Peyer's patch (tissue), 4 donors: ENCODE results near the gene NKTR. TPM values are rescaled to one million over a fixed set of nuclear protein-coding genes. Genes with fewer than 3 reads are reported as not detected.

ENCODE experiments used
- DNase-seq, 3 donors: peaks; one replicate each; pipeline ENCODE4 v3.0.0-alpha.2; 2017 to 2019
- H3K27ac ChIP-seq, 4 donors: fragments of 200-600 bp; sonication (generic); one replicate each; pipeline ENCODE4 v1.5.1; 2016 to 2019
- H3K27me3 ChIP-seq, 2 donors: fragments of 200-600 bp; sonication (generic); one replicate each; pipeline ENCODE4 v1.5.1; 2019
- H3K36me3 ChIP-seq, 3 donors: fragments of 200-600 bp; sonication (generic); one replicate each; pipeline ENCODE4 v1.5.1; 2016 to 2019
- H3K4me1 ChIP-seq, 4 donors: fragments of 200-600 bp; sonication (generic); one replicate each; pipeline ENCODE4 v1.5.1; 2016 to 2019
- H3K4me3 ChIP-seq, 4 donors: fragments of 200-600 bp; sonication (generic); 1 replicate in 3 of 4; 2 replicates in 1 of 4; pipeline ENCODE4 v1.5.1; 2016 to 2019; ENCODE audit warnings: mild to moderate bottlenecking in 1 of 4
- H3K9me3 ChIP-seq, 4 donors: fragments of 200-600 bp; sonication (generic); one replicate each; pipeline ENCODE4 v1.5.1; 2016 to 2019; ENCODE audit warnings: mild to moderate bottlenecking in 1 of 4
- POLR2A ChIP-seq, 2 donors: fragments of 450-650 bp; IDR thresholded peaks; one replicate each; pipeline ENCODE4 v1.5.1; 2017; ENCODE audit warnings: antibody characterized with exemption in 2 of 2, mild to moderate bottlenecking in 2 of 2, moderate library complexity in 2 of 2
- total RNA-seq, 4 donors: library from RNA; depleted of rRNA; stranded (reverse); fragments of >200 nt; gene quantifications; one replicate each; pipeline ENCODE4 v1.1.0, GENCODE V29; 2016
- TF ChIP-seq, protein P1 (sequence below), 6 experiments: fragments of 450-650 bp in 4 of 6; fragments of 200-600 bp in 2 of 6; sonication (generic) in 1 of 6; IDR thresholded peaks; one replicate each; pipeline ENCODE4 v1.5.1; 2017 to 2019; ENCODE audit warnings: antibody characterized with exemption in 6 of 6, mild to moderate bottlenecking in 3 of 6, moderate library complexity in 1 of 6

Gene NKTR
- total RNA-seq, 4 donors from 2014 or later: 118 to 386 (median 187) TPM

DNA sequence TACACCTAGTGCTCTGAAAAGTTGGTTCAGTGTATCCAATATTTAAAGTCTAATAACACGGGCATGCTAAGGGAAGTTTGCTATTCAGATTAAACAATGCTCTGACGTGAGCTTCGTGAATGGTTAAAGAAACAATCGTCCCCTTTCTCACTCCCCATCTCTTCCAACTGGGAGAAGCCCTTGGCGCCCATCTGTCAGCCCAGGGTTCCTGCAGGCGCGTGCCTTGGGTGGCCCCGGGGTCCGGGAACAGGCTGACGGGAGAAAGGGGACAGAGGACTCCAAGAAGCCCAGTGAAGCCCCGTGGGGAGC is 19.1 kb upstream of the NKTR start:
- Histone ChIP-seq H3K36me3 (no peaks in the 10 kb centered on the region), H3K27ac (peak overlapping the region; percentile 87 to 97 (median 91)), H3K27me3 (no peaks in the 10 kb centered on the region), H3K4me3 (peak overlapping the region; percentile 72 to 94 (median 78)), H3K4me1 (peaks cover 0 to 22% (median 6%) of the 10 kb centered on the region in 4 donors), H3K9me3 (no peaks in the 10 kb centered on the region)
- no peak for TF ChIP-seq POLR2A (IDR thresholded peaks at IDR 0.05)
- TF ChIP-seq, protein P1, sequence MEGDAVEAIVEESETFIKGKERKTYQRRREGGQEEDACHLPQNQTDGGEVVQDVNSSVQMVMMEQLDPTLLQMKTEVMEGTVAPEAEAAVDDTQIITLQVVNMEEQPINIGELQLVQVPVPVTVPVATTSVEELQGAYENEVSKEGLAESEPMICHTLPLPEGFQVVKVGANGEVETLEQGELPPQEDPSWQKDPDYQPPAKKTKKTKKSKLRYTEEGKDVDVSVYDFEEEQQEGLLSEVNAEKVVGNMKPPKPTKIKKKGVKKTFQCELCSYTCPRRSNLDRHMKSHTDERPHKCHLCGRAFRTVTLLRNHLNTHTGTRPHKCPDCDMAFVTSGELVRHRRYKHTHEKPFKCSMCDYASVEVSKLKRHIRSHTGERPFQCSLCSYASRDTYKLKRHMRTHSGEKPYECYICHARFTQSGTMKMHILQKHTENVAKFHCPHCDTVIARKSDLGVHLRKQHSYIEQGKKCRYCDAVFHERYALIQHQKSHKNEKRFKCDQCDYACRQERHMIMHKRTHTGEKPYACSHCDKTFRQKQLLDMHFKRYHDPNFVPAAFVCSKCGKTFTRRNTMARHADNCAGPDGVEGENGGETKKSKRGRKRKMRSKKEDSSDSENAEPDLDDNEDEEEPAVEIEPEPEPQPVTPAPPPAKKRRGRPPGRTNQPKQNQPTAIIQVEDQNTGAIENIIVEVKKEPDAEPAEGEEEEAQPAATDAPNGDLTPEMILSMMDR (IDR thresholded peaks at IDR 0.05): no peak
- no peak for DNase-seq

DNA sequence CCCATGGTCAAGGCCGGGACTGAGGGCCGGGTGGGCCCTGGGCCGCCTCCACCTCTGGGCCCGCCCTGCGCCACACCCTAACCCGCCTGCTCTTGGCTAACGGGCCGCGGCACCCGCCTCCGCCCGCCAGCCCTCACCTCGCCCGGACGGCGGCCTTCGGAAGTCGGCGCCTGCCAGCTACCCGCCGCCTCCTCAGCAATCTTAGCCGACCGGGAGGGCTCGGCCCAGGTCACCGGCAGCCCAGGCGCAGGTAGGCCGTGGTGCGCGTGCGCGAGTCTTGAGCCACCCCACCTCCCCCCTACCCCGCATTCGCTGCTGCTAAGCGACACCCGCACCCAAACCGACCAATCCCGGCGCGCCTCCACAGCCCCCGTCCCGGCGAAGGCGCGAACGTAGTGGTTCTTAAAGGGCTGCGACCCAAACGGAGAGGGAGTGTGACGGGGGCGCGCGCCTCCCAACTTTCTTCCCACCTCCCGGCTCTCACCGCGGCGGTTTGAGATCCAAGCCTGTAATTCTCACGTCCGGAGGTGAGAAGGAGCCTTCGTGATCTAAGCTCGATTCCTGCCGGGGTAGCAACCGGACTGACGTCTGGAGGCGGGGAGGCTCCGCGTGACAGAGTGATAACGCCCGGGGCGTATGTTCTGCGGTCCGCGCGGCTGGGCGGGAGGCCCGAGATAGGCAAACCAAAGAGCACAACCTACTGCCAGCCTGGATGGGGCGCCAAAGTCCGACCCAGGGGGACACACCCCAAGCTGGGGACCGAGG is 18.6 kb upstream of the NKTR start, which contains the start of gene SEC22C:
Gene SEC22C (minus strand): TSS at position 259 of the 765 bp plus-strand sequence. CDS start 12,921 bp downstream, outside the sequence.
- Histone ChIP-seq H3K27me3 (no peaks in the 10 kb centered on the region), H3K27ac (peak within 1 kb of the TSS; percentile 87 to 97 (median 91)), H3K36me3 (no peaks in the 10 kb centered on the region), H3K4me3 (peak within 1 kb of the TSS; percentile 72 to 94 (median 78)), H3K9me3 (no peaks in the 10 kb centered on the region), H3K4me1 (peaks cover 0 to 22% (median 6%) of the 10 kb centered on the region in 4 donors)
- peak; percentile 96 to 98 (median 96) for DNase-seq
- TF ChIP-seq, protein P1 (IDR thresholded peaks at IDR 0.05): peak in 5 of 6 experiments; percentile 2 to 39 (median 26)
- peak; percentile 57 to 82 for TF ChIP-seq POLR2A (IDR thresholded peaks at IDR 0.05)

DNA sequence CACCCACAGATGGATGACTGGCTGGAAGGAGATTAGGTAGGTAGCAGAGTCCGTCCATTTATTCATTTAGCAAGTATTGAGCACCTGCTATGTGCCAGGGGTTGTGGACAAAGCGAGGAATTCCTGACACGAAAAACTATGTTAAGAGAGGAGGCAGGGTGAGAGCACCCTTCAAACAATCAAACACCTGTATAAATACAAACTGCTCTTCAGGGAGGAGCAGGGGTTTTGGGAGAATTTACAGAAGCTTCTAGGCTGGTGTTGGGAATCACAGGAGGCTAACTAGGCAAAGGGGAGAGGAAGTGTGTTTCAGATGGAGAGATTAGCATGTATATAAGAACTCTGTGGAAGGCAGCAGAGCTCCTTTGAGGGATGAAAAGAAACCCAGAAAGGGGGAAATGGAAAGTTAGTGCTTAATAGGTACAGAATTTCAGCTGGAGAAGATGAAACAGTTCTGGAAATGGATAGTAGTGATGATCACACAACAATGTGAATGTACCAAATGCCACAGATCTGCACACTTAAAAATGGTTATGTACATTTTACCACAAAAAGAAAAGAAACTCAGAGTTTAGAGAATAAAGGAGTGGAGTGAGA is 17.9 kb upstream of the NKTR start:
- Histone ChIP-seq H3K27ac (peak overlapping the region; percentile 87 to 97 (median 91)), H3K27me3 (no peaks in the 10 kb centered on the region), H3K4me3 (peak overlapping the region; percentile 72 to 94 (median 78)), H3K36me3 (no peaks in the 10 kb centered on the region), H3K9me3 (no peaks in the 10 kb centered on the region), H3K4me1 (peaks cover 0 to 22% (median 6%) of the 10 kb centered on the region in 4 donors)
- DNase-seq: no peak
- TF ChIP-seq, protein P1 (IDR thresholded peaks at IDR 0.05): peak in 2 of 6 experiments; percentile 1 to 34
- no peak for TF ChIP-seq POLR2A (IDR thresholded peaks at IDR 0.05)

DNA sequence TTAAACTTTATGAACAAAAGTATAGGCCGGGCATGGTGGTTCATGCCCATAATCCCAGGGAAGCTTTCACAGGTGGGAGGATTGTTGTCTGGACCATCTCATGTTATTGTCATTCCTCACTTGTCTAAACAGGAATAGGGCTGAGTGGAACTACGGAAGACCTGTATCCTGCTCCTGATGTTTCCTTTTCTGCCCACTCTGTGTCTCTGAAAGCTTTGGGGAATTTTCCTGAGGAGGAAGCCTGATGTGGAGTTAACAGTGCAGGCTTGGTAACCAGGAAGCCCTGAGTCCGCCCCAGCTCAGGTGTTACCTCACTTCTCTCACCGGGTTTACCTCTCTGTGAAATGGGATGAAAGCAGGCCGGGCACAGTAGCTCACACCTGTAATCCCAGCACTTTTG is 11.9 kb upstream of the NKTR start:
- DNase-seq: no peak
- TF ChIP-seq, protein P1 (IDR thresholded peaks at IDR 0.05): no peak
- TF ChIP-seq POLR2A (IDR thresholded peaks at IDR 0.05): no peak
- H3K27ac ChIP-seq: no peak overlapping the region
- no peaks in the 10 kb centered on the region for H3K9me3 ChIP-seq
- H3K36me3 ChIP-seq: peaks cover 0 to 6% (median 0%) of the 10 kb centered on the region in 3 donors
- H3K4me3 ChIP-seq: no peak overlapping the region
- H3K4me1 ChIP-seq: peaks cover 0 to 20% (median 11%) of the 10 kb centered on the region in 4 donors
- H3K27me3 ChIP-seq: no peaks in the 10 kb centered on the region

DNA sequence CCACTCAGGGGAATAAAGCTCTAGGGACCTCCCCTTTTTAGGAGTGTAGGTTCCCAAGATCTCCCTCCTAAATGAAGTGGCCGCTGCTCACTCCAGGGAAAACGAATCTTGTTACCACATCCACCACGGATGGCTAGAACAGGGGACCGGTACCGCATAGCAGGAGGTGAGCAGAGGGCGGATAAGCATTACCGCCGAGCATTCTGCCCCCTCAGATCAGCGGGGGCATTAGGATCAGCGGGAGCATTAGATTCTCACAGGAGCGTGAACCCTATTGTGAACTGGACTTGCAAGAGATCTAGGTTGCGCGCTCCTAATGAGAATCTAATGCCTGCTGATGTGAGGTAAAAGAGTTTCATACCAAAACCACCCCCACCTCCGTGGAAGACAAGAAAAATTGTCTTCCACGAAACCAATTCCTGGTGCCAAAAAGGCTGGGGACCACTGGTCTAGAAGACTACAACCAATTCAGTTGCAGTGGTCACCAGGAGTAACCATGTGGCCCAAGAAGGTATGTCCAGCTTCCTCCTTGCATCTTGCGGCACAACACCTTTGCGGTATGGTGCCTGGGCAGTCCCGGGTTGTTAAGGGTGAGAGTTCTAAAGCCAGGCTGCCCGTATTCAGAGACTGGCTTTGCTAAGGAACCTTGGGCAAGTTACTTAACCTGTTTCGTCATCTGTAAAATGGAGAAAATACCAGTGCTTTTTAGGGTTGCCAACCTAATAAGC is 10.9 kb upstream of the NKTR start:
- no peak for TF ChIP-seq POLR2A (IDR thresholded peaks at IDR 0.05)
- TF ChIP-seq, protein P1 (IDR thresholded peaks at IDR 0.05): no peak
- Histone ChIP-seq H3K4me1 (peaks cover 0 to 20% (median 11%) of the 10 kb centered on the region in 4 donors), H3K4me3 (peak overlapping the region in 3 of 4 donors; percentile 58 to 70 (median 63)), H3K27ac (peak overlapping the region; percentile 77 to 92 (median 88)), H3K27me3 (no peaks in the 10 kb centered on the region), H3K36me3 (peaks cover 0 to 14% (median 0%) of the 10 kb centered on the region in 3 donors), H3K9me3 (no peaks in the 10 kb centered on the region)
- no peak for DNase-seq
